HG02840 (cell line): Measurements from ENCODE around the gene MYO1D.

Source experiments
- ATAC-seq: cut with Tn5 transposase; IDR thresholded peaks from one replicate; pipeline ENCODE4 v1.9.1; 2021; ENCODE audit warnings: mild to moderate bottlenecking, moderate library complexity, moderate number of reproducible peaks; ENCODE audit not compliant: unreplicated experiment, low FRiP score

The MYO1D gene

DNA sequence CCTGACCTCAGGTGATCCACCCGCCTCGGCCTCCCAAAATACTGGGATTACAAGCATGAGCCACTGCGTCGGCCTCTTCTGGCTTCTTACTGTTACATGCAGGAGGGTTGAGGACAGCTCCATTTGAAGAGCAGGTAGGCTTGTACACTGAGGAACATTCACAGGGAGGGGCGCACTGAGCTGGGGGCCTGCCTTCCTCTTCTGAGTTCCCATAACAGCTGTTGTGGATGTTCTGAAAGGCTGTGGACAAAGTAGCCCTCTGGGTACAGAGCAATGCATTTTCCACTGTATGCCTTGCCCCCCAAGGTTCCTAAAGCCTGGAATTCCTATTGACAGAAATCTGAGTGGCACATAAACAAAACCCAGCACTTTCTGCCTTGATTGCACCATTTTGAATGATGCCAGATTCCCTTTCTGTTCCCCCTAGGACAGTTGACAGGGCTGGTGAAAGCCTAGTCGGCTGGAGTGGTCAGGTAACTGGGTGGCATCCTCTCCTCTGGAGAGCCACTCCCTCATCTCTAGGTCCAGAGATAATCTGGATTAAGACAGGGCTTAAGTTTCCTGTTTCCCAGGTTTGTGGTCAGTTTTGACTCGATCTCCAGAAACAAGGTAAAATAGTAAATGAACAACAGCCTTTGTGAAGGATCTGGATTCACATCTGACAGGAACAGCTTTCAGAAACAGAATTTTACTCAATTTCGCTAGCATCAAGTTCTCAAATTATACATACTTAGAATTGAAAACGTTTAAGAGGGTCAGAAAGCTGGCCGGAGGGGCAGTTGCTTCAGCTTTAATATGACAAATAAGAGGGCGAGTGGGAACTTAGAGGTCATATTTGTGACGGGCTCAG is 391.4 kb downstream of the MYO1D start:
- no peak for ATAC-seq

DNA sequence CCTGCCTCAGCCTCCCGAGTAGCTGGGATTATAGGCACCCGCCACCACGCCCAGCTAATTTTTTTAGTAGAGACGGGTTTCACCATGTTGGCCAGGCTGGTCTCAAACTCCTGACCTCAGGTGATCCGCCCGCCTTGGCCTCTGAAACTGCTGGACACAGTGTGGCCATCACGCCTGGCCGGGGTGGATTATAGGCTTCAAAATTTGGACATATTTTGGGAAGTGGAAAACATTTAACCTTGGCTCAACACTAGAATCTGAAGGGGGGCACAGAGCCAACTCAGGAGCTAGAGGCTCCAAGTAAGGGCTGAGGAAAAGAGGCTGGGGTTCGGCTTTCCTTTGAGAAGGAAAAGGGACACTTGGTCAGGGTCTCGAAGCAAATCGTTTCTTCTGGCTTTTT is 392.3 kb downstream of the MYO1D start:
- ATAC-seq: no peak

- no peak for ATAC-seq
These were observed 392.9 kb downstream of the MYO1D start for GRCh38 chr17:32484041-32484461.

DNA sequence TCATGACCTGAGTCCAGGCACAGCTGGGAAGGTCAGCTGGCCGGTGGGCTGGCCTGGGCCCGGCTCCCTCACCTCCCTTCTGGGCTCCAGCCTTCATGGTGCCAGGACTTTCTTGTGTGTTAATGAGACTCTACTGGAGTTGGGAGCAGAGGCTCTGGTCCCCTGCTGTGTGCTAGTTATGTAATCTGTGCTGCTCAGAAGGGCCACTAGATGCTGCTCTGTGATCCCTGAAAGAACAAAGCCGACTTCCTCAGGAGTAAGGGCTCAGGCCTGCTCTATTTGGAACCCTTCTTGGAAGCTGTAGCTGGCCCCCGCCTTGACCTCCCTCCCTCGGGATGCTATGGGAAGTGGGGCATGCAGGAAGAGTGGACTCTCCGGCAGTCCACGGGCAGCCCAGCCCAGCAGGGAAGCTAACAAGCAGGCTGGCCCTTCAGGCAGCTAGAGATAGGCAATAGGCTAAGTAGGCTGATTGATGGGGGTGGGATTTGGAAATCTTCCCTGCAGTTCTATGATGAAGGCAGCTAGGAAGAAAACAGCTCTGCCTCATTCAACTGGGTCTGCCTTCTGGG is 393.4 kb downstream of the MYO1D start:
- ATAC-seq: no peak

GRCh38 chr17:32482568-32483320 is 394.2 kb downstream of the MYO1D start:
- ATAC-seq: no peak

- no peak for ATAC-seq
These were observed 395.7 kb downstream of the MYO1D start for GRCh38 chr17:32481193-32481592.

- ATAC-seq: no peak
These were observed 397.8 kb downstream of the MYO1D start for GRCh38 chr17:32479074-32479617.

- ATAC-seq: no peak
These were observed 399.7 kb downstream of the MYO1D start for GRCh38 chr17:32477220-32477619.

- no peak for ATAC-seq
These were observed 401.7 kb downstream of the MYO1D start for GRCh38 chr17:32475258-32475657.

GRCh38 chr17:32471652-32472051 is 405.3 kb downstream of the MYO1D start:
- ATAC-seq: no peak

DNA sequence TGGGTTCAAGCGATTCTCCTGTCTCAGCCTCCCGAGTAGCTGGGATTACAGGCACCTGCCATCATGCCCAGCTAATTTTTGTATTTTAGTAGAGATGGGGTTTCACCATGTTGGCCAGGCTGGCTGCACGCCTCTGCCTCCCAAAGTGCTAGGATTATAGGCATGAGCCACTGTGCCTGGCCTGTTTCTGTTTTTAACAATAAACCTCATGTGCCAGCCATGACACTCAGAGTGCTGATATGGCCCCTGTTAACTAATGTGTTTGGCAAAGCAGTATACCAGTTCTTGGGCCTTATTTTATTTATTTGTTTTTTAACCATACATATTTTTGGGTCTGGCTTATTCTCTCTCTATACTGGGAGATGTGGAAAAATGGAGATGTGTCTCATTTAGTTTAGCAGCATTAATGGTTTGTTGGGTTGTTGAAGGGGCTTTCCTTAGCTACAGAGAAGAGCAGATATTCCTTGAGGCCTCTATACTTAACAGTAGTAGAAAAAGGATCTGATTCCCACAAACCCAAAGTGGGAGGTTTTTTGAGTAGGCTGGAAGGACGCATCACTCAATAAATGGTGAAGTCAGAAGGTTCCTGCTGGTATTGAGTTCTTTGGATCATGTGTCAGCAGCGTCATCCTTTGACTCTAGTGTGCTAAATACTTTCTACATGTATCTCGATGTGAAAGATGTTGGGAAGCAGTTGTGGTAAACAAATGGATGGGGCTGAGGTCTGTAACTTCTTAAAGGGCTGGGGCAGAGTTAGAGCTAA is 406.3 kb downstream of the MYO1D start:
- no peak for ATAC-seq

DNA sequence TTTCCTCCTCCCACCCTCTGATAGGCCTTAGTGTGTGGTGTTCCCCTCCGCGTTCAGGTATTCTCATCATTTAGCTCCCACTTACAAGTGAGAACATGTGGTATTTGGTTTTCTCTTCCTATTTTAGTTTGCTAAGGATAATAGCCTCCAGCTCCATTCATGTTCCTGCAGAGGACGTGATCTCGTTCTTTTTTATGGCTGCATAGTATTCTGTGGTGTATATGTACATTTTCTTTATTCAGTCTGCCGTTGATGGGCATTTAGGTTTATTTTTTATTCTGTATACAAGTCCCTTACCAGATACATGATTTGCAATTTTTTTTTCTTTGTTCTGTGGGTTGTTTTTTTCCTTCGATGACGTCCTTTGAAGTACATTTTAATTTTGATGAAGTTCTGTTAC is 409.0 kb downstream of the MYO1D start:
- ATAC-seq: no peak

GRCh38 chr17:32464374-32464773 is 412.6 kb downstream of the MYO1D start:
- ATAC-seq: no peak

GRCh38 chr17:32463304-32463703 is 413.6 kb downstream of the MYO1D start:
- no peak for ATAC-seq

DNA sequence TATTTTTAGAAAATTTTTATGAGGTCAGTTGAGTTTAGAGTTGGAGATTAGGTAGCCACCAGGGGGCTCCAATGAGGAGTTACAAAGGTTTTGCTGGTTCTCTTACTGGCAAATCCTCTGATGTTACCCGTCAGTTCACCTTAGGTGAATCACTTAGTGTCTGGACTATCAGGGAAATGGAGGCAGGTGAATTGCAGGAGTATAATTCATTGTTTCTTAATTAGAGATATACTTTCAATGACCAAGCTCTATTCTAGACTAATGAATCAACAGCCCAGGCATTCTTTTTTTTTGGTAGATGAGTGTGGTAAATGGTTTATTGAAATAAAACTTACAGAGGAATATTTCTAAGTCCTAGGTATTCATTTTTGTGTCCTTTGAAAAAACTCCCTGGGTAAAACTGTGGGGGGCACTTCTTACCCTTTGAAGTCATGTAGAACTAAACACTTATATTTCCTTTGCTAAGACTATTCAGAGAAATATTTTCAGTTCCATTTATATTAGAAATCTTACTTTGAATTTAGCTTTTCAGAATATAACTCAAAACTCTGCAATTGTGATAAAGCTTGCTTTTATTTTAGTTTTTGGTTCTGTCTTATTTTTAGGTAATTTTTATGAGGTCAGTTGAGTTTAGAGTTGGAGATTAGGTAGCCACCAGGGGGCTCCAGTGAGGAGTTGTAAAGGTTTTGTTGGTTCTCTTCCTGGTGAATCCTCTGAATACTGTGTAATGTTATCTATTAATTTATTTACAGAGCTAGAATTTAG is 414.9 kb downstream of the MYO1D start:
- no peak for ATAC-seq

- no peak for ATAC-seq
These were observed 415.4 kb downstream of the MYO1D start for GRCh38 chr17:32461498-32461852.

GRCh38 chr17:32460054-32460453 is 416.9 kb downstream of the MYO1D start:
- ATAC-seq: no peak

DNA sequence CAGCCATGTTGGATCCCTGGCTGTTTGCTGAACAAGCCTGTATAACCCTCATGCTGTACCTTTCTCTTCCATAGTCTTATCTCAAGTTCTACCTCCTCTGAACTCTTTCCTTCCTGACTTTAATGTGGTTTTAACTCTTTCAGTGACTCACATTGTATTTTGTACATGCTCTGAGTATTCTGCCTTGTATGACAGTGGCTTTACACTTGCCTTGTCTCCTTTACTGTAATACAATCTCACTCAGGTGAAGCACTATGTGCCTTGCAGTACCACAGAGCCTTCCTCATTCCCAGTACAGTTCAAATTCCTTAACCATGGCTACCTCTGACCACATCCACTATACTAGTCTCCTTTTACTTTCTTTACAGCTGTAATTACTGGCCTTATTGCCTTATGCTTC is 418.6 kb downstream of the MYO1D start:
- no peak for ATAC-seq

GRCh38 chr17:32453370-32453769 is 423.6 kb downstream of the MYO1D start:
- no peak for ATAC-seq

DNA sequence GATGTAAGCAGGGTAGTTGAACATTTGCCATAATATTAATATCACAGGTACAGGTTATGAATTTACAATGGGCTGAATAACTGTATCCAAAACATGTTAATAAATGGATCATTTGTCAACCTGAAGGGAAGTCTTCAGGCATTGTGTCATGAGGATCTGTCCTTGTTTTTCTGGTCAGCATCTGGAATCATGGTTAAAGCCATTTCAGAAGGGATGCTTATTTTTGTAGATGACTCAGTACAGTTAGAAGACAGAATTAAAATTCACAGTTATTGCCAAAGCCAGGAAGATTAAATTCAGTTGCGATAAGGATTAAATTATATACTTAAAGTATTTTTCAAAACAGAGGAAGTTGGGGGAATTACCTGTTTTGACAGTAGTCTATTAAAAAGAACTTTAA is 424.6 kb downstream of the MYO1D start:
- no peak for ATAC-seq
